Stimulated activated CD8-positive, alpha-beta memory T cell treated with anti-CD3 and anti-CD28 coated beads, Interleukin-7, amount 100 ng/mL, for 48 hours (primary cell): ENCODE measurements around the gene MAPKBP1.
"Not testable (repeated sequence)": the region's sequence is repeated elsewhere in the genome, so short reads cannot be mapped to it uniquely, and the experiment has no call there.

Source experiments
- DNase-seq, 2 donors: peaks; one replicate each; pipeline ENCODE4 v3.0.0-alpha.2; 2020; ENCODE audit warnings: low read depth in 1 of 2; ENCODE audit errors: extremely low read depth in 1 of 2

Gene MAPKBP1, protein sequence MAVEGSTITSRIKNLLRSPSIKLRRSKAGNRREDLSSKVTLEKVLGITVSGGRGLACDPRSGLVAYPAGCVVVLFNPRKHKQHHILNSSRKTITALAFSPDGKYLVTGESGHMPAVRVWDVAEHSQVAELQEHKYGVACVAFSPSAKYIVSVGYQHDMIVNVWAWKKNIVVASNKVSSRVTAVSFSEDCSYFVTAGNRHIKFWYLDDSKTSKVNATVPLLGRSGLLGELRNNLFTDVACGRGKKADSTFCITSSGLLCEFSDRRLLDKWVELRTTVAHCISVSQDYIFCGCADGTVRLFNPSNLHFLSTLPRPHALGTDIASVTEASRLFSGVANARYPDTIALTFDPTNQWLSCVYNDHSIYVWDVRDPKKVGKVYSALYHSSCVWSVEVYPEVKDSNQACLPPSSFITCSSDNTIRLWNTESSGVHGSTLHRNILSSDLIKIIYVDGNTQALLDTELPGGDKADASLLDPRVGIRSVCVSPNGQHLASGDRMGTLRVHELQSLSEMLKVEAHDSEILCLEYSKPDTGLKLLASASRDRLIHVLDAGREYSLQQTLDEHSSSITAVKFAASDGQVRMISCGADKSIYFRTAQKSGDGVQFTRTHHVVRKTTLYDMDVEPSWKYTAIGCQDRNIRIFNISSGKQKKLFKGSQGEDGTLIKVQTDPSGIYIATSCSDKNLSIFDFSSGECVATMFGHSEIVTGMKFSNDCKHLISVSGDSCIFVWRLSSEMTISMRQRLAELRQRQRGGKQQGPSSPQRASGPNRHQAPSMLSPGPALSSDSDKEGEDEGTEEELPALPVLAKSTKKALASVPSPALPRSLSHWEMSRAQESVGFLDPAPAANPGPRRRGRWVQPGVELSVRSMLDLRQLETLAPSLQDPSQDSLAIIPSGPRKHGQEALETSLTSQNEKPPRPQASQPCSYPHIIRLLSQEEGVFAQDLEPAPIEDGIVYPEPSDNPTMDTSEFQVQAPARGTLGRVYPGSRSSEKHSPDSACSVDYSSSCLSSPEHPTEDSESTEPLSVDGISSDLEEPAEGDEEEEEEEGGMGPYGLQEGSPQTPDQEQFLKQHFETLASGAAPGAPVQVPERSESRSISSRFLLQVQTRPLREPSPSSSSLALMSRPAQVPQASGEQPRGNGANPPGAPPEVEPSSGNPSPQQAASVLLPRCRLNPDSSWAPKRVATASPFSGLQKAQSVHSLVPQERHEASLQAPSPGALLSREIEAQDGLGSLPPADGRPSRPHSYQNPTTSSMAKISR (N-terminal part only)

DNA sequence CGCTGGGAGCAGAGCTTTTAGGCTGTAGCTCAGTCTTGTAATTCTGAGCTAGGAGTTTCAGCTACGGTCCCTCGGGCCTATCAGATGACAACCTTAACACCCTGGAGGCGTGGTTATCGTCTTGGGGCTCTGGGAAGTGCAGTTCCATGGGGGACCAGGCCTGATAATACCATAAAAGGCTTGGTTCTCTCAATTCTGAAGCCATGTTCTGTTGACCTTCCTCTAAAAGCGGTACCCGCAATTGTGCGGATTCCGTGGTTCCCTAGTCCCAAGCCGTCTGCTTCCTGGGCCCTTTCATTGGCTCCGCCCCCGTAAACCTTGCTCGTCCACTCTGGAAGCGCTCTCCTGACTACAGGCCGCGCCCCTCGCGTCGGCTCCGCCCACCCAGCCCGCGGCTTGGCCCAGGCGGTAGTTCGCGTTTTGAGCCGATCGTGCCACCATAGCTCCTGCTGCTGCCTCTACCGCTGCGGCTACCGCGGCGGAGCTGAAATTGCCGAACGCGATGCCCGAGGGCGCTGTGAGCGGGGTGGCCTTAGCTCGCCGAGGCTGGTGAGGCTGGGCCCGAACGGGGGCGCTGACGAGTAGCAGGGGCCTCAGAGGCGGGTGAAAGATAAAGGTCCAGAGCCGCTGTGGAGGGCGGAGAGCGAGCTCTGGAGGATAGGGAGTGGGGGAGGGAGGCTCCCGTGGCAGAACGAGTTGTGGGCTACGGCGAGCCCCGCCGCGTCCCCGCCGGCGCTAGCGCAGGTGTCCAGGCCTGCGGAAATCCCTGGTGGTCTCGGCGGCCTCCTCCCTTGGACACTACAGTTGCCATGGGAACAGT is at the start of gene MAPKBP1:
MAPKBP1 (plus strand) TSS at position 423 of the 820 bp plus-strand sequence. CDS start 792 bp downstream, outside the sequence.
- peak; percentile 95 to 96 for DNase-seq

GRCh38 chr15:41727143-41727542 is 47.1 kb upstream of the MAPKBP1 start:
- no peak for DNase-seq

DNA sequence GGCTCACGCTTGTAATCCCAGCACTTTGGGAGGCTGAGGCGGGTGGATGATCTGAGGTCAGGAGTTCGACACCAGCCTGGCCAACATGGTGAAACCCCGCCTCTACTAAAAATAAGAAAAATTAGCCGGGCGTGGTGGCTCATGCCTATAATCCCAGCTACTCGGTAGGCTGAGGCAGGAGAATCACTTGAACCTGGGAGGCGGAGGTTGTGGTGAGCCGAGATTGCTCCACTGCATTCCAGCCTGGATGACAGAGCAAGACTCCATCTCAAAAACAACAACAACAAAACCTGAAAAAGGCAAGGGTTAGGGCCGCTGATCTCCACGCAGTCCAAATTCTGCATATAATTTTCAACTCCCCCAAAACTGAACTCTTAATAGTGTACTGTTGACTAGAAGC is 46.2 kb upstream of the MAPKBP1 start:
- DNase-seq = not testable (repeated sequence)

DNA sequence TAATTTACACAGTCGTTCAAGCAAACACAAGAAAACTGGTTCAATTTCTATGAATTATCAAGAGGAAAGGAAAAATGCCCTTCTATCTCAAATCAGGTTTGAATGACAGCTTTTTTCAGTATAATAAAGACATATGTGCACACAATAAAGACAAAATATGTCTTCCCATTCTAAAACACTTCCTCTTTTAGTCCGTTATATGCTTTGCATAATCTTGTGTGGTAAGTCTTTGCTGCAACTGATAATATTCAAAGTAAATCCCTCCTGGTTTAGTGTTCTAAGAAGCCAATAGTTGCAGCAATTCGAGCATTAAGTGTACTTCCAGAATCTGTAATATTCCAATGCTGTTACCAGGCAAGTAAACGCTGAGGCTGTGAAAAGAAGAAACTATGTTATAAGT is 43.7 kb upstream of the MAPKBP1 start:
- no peak for DNase-seq

DNA sequence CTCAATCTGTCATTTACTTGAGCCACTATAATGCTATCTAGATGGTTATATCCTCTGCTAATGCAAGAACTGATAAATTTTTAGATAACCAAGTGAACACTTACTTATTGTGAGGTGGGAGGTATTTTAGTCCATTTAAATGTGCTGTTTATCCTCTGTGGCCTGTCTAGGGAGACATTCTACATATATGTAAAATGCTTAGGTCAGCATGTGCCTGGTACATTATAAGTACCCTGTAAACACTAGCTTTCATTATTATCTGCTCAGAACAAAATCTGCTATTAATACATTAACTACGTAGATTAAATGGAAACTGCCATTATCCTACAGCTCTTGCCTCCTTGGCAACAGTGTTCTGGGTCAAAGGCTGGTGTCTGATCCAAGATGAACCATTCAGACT is 41.8 kb upstream of the MAPKBP1 start:
- no peak for DNase-seq

GRCh38 chr15:41734079-41734478 is 40.2 kb upstream of the MAPKBP1 start:
- no peak for DNase-seq

GRCh38 chr15:41735046-41735445 is 39.2 kb upstream of the MAPKBP1 start:
- DNase-seq = no peak

DNA sequence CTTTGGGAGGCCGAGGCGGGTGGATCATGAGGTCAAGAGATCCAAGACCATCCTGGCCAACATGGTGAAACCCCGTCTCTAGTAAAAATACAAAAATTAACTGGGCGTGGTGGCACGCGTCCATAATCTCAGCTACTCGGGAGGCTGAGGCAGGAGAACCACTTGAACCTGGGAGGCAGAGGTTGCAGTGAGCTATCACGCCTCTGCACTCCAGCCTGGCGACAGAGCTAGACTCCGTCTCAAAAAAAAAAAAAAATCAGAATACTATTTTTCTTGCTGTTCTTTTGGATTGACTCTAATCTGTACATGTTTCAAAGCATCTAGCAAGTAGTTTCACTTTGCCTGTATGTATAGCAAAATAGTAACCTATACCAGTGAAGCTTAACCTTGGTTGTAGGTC is 38.8 kb upstream of the MAPKBP1 start:
- DNase-seq = not testable (repeated sequence)

- DNase-seq = no peak
These were observed 27.5 kb upstream of the MAPKBP1 start for GRCh38 chr15:41746802-41747201.

DNA sequence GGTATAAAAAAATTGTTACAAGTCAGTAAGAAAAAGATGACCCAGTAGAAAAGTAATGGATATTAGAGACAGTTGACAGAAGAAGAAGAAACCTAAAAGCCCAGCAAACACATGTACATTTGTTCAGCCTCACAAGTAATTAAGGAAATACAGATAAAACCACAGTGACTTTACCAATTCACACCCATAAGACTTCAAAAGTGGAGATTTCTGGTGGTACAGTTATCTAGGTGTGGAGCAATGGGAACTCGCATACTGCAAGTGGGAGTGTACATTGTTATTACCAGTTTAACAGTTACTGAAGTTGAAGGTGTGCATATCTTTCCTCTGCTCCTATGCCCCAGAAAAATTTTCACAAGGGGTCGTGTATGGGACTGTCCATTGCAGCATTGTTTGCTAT is 18.1 kb upstream of the MAPKBP1 start:
- no peak for DNase-seq

GRCh38 chr15:41772720-41773331 is 1.5 kb upstream of the MAPKBP1 start:
- peak in 1 of 2 donors; percentile 28 for DNase-seq

- DNase-seq = no peak
These were observed 954 bp upstream of the MAPKBP1 start for GRCh38 chr15:41773332-41773728.

GRCh38 chr15:41773729-41774061 is 589 bp upstream of the MAPKBP1 start:
- DNase-seq = no peak

GRCh38 chr15:41774882-41775417 is 666 bp downstream of the MAPKBP1 start:
- no peak for DNase-seq

DNA sequence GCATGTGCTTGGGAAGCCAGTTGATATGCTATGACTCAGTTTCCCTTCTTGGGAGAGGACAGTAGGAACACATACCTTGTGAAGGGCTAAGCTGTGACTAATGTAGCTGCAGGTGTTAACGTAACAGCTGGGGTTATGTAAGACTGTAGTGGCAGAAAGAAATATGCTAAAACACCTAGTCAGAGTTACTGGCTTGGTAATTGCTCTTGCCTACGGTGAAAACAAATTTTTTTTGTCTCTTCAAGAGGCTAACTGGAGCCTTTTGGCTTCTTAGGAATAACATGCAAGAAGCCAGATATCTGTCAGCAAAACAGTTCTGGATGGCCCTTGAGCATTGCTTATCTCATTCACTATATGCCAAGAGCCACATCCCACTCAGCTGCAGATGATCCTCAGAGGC is 1.4 kb downstream of the MAPKBP1 start:
- DNase-seq = no peak

- no peak for DNase-seq
These were observed 3.2 kb downstream of the MAPKBP1 start for GRCh38 chr15:41777421-41777973.

DNA sequence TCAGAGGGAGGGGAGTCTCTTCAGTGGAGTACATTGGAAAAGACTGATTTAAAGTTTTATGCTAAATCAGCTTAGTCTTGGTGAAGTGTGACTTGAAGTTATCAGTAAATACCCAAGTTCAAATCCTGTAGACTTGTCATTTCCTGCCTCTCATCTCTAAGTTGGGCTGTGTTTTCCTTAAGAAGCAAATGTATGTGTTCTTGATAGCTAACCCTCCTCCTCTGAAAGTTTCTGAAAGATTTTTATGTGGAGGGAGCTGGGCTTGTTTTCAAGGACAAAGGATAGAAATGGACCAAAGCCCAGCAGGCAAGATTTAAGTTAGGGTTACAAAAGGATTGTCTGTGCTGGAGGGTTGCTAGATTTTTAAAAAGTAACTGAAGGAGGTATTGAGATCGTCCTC is 4.2 kb downstream of the MAPKBP1 start:
- DNase-seq = no peak

DNA sequence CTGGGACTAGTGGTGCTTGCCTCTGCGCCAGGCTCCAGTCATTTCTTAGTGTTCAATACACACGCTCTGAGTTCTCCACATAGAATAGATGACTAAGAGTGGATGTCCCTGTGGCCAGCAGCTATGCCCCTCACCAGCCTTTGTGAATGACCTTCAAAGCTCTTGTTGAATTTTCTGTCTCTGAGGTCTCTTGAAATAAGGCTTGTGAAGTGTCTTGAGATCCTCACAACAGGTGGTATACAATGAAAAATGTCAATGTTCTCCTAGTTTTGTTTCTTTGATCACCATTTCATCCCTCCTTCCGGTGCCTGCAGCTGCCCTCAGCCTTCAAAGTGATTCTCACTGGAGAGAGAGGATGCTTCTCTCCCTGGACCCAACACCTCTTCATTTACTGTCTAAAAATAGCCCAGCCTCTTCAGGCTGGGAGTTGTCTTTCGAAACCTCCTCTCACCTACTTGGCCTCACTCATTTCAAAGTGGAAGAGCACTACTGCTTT is 5.4 kb downstream of the MAPKBP1 start:
- DNase-seq = no peak

- no peak for DNase-seq
These were observed 6.0 kb downstream of the MAPKBP1 start for GRCh38 chr15:41780266-41780665.
